ENCODE measurements around the gene APBA1.

APBA1 gene

DNA sequence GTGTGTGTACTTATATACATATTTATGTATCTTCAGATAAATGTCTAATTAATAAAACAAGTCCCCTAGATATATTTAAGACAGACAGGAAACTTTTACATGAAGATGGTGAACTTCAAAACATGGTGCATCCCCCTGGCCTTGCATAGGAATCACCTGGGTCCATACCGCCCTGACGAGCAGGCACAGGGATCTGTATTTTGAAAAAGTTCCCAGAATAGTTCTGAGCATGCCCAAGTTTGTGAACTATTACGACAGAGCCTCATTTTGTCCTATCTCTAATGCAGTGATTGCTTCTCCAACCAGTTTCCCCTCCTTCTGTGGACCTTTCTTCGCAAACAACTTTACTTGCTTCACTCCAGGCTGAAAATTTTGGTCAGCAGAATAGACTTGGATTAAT, 98.1 kb downstream of the APBA1 start:
- DNase-seq, result no peak

DNA sequence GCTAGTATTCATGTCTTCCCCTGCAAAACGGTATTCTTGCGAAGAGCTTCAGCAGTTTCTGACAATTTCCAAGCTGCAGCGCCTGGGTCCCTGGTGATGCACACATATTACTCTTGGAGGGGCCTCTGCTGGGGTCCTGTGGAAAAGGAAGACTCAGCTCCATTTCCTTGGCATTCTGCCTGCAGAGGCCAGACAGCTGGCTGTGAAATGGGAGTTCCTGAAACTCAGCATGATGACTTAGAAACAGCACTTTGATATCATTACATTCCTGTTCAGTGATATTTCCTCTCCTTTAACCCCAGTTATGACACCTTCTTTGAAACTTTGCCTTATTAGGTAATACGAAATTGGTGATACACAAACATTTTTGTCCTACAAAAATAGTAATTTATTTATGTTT, 98.5 kb downstream of the APBA1 start:
- no peak for DNase-seq

DNA sequence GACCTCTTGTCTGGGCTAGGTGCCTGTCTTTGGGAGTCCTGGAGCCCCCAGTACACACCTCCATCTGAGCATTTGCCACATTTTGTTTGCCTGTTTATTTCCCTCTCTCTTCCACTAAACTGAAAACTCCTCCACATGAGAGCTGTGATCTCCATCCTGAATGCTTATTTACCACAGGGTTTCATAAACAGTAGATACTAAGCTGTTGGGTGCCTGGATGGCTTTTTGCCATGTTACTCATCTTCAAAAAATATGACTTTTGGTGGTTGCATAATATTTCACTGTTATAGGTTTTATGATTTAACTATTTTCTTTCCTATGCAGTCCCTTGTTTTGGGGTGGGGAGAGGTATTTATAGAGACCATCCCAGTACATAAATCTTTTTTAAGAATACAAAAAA, 99.6 kb downstream of the APBA1 start:
- no peak for DNase-seq

DNA sequence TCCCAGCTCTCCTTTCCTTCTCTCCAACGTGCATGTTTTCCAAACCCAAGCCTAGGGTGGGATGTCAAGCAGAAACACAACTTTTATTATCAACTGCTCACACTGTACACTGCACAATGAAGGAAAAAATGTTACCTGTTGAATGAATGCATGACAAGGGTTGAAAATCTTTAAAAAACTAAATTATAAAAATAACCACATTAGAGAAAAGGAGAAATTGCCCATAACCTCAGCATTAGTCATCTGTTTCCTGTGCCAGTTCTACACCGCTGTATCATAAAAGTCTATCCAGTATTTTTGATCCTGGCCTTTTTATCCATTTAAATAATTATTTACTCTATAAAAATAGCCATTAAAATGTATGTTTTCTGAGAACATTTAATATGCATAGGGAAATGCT, 101.1 kb downstream of the APBA1 start:
- DNase-seq, result no peak

DNA sequence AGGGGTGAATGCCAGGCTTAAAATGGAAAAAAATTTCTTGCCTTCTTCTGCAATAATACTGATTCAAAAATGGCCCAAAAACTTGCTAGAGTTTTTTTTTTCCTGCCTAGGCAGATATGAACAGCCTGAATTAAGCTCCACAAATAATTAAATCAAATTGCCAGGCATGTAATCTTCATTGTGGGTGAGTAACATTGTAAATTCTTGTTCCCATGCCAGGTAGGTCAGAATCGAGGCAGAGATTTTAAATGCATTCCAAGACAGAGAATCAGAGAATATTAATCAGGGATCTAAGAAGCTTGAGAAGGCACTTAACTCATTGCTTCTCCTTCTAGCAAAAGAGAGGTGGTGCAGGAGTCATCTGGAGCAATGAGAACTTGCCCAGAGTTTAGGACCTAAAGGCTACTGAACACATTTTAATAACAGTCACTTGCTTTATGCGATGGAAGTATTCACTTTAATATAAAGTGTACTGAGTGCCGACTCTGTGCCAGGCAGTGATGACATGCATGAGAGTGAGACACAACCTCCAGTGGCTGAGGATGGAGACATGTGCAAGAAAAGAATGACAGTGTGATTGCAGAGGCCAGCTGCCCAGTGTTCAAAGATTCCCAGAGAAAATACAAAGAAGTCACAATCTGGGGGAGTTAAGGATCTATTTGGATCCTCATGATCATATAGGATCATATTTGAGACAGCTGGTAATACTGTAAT, 102.3 kb downstream of the APBA1 start:
- no peak for DNase-seq

DNA sequence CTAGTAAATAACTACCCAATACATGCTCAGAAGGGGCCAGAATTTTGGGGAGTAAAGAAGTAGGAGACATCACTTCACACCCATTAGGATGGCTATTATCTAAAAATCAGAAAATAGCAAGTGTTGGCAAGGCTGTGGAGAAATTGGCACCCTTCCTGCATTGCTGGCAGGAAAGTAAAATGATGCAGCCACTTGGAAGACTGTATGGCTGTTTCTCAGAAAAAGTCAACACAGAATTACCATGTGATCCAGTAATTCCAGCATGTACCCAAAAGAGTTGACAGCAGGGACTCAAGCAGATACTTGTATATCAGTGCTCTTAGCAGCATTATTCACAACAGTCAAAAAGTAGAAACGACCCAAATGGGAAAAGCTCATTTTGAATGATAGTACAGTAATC, 107.6 kb downstream of the APBA1 start:
- DNase-seq, result no peak

DNA sequence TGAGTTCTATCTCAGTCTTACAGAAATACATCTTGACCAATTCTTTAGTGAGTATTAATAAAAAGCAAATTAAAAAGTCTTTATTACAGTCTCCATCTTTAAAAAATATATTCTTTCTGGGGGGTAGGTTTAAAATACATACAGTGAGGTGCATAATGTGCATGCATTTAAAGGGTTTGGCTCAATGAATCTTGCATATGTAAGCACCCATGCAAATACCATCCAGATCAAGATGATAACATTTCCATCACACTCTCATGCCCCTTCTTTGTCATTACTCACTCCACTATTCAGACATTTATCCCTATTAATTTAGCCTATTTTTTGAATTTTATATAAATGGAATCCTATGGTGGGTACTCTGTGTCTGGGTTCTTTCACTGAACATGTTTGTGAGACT, 113.0 kb downstream of the APBA1 start:
- DNase-seq, result no peak

DNA sequence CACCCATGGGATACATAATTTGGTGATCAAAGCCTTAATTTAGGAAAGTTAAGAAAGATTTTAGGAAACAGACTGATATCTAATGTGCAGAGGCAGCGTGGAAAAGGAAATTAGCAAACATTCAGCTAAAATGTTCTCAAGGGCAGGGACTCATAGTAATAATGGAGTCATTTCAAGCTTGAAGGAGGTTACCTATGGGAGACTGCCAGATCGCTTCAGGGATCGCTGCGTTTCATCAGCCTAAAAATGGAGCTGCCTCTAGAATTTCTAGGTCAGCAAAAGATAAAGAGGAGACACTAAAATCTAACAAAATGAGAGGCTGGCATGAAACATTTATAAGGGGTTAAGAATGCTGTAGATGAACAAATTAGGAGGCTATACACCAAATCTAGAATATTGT, 115.5 kb downstream of the APBA1 start:
- DNase-seq, result no peak

DNA sequence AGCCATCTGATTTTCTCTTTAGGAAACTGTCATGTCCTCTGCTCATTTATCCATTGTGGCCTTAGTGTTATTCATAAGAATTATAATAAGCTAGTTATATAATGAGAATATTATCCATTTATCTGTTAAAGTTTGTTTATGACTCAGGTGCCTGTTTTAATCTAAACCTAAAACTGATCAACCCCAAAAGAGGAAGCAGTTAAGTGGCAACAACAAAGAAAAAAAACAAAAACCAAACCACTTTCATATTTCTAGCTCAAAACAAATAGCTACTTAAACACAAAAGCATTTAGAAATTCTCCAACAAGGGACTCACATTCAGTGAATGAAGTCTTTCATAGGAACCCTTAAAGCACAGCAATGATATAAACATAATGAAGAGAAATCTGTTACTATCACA, 116.4 kb downstream of the APBA1 start:
- no peak for DNase-seq

DNA sequence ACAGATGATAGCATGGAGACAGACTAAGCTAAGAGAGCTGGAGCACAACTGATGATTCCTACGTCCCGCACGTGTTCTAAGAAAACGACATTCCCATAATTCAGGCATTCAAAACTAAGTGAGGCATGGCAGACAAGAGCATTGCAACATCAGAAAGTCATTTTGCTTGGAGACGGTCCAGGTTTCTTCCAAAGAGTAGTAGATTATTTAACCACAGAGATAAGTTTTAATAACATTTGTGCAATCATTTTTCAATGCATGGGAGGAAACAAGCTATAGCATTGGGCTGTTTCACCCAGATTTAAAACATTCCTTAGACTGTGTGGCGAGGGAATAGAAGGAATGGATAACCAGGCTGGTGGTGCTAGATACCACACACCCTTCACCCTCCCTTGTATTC, 117.2 kb downstream of the APBA1 start:
- DNase-seq, result no peak

DNA sequence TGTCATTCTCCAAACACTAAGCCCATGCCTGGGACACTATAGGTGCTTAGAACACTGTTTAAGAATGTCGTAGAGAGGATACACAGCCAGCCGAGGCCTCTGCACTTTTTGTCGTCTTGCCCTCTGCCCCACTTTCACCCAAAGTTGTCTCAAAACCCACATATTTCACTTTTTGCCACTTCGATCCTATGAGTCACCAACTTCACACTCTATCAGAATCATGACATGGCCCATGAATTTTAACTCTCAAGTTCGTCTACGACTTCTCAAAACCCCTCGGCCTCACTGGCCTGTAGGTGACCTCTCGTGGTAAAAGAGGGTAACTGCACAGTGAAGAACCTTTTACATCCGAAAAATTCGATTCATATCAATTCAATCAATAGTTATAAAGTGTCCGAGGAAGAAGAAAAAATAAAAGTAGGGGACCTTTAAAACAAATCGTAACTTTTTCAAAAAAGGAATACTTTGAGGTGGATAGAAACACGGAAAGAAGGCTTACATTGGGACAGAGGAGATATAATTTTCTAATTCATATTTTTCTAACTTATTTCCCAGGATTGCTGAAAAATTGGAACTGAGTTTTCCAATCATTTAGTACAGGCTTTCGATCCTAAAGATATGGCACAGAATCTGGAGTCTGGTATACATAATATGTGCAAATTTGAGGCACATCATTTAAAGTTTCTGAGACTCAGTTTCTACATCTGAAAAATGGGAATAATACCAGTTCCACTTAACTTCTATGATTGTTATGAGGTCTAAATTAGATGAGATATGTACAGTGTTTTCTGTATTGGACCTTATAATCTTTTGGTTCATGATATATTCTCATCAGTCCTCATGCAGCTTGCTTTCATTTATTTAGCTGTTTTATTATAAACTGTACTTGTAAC, 122.6 kb downstream of the APBA1 start:
- DNase-seq, result peak; percentile 21 to 27

DNA sequence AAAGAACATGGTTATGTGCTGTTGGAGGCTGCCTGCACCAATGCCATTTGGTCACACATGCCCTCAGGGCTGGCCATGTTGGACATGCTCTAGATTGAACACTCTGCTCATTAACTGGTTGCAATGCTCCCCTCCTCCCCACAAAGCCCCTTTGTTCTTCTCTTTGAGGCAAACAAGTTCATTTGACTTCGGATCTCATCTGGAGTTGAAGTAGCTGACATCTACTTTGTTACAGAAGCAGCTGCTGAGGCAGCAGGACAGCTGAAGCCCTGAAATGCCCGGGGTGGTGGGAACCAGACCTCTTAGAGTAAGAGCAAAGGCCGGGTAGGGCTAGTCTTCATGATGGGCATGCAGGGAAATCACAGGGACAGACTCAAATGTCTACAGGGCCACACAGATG, 123.5 kb downstream of the APBA1 start:
- DNase-seq, result no peak

DNA sequence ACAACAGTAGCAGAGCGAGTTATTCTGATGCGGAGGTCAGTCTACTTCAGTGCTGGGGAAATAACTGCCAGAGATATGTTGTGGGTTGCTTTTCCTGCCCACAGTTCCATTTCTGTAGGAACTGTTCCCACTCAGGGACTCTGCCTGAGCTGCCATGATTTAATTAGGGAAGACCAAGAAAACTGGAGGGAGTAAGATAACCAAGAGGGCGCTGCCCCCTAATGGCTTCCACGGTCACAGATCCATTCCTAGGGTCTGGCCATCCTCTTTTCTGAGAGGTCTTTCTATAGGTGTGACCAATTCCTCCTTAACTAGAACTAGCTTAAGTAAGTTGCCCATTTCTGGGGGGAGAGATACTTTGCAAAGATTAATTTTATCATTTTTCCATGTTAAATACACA, 125.9 kb downstream of the APBA1 start:
- DNase-seq, result no peak

DNA sequence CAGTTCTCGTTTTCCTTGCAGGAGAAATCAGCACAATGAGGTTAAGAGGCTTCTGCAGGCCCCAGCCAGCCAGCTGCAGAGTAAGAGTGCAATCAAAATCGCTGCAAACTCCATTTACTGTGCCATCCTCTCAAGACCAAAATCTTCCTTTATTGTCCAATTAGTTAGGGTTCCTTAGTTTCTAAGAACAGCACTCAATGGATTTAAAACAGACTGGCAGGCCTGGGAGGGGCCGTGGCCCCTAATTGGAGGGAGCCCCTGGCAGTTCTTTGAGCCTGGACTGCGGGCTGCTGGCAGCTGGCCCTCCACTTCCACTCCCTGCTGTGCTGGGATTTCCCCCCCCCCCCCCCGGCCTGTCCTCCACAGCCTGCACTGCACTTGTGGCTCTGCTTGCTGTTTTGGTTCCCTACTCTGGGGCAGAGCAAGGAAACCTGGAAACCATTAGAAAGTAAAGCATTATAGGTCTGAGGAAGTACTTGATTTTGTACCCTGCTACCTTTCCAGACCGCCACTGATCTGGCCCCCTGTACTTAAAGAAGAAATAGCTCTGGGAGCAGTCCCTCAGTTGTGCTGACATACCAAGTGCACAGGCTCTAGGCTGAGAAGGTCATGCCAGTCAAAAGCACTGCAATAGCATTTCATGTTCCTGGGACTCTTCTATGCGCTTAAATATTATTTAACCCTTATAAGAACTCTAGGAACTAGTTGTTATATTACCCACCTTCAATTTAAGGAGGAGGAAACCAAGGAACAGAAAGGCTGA, 129.0 kb downstream of the APBA1 start:
- no peak for DNase-seq

DNA sequence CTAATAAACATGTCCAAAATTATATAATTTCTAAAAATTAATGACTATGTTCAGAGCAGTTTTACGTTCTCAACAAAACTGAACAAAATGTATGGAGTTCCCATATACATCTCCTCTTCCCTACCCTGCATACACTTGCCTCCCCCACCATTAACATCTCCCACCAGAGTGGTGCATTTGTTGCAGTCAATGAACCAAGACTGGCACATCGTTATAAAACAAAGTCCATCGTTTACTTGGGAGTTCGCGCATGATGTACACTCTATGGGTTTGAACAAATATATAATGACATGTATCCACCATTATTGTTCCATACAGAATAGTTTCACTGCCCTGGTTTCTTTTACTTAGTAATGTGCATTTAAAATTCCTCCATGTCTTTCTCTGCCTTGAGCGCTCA, 130.1 kb downstream of the APBA1 start:
- no peak for DNase-seq

DNA sequence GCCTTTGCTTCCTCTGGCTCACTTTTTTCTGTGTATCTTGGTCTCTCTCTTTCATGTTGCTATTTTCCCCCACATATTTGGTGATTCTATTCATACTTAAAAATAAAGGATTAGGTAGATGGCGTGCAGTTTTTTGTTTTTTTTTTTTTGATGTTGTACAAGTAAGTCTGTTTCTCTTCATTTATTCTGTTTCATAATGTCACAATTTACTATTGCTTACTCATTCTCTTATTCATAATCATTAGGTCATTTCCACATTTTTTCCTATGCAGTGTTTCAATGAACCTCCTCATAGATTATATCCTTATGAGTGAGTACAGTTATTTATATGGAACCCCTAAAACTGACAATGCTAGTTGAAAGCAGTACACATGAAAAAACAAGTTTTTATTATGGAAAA, 136.3 kb downstream of the APBA1 start:
- DNase-seq, result no peak

DNA sequence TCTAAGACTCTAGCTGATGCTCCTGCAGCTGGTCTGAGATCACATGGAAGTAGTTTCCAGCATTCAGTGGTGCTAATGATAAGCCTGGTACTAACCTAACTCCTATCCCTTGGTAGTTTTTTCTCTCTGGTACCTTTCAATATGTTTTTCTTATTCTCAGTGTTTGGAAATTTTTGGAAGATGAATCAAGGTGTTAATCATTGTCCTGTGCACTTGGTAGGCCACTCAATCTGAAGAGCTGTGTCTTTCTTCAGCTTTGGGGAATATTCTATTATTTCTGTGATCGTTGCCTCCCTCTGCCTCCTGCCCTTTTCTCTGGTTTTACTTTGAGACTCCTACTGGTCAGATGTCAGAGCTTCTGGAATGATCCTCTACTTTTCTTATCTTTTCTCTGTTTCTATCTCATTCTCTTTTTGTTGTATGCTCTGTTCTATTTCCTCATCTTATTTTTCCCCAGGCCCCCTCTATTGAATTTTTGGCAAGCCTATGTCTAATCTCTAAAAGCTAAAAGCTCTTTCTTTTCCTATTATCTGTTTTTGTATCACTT, 136.8 kb downstream of the APBA1 start:
- DNase-seq, result no peak

DNA sequence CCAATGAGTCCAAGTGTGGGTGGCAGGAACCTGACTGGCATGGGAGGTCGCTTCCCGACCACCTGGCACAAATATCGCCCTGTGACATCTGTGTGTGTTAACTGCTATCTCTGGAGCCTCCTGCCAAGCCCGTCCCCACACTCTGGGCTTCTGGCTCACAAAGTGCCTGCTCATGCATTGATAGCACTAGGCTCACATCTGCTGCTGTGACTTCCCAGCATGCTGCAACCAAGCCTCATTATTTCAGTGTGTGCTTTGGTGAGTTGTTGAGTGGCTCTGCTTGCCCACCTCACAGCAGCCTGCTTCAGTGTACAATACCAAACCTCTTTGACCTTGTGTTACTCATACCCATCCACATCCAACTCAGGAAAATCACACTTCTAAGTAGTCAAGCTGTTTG, 139.8 kb downstream of the APBA1 start:
- DNase-seq, result no peak

DNA sequence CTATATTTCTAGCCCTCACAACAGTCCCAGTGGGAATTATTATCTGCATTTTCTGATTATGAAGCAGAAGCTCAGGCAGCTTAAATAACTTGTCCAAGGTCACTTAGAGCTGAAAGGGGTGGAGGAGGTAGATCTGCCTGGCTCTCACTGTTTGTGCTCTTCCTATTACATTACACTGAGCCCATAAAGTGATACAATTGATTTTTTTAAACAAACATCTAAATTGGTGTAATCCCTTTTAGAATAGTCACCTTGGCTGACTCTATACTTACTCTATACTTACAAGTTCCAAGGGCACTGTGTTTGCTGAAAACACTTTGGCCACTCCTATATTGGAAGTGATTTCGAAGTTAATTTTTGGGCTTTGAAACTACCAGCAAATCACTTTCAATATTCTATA, 144.7 kb downstream of the APBA1 start:
- DNase-seq, result no peak

DNA sequence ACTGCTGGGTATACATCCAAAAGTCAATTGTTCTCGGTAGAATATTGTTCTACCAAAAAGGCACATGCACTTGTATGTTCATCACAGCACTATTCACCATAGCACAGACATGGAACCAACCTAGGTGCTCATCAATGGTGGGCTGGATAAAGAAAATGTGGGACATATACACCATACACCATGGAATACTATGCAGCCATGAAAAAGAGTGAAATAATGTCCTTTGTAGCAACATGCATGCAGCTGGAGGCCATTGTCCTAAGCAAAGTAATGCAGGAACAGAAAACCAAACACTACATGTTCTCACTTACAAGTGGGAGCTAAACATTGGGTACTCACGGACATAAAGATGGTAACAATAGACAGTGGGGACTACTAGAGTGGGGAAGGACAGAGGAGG, 145.5 kb downstream of the APBA1 start:
- no peak for DNase-seq

DNA sequence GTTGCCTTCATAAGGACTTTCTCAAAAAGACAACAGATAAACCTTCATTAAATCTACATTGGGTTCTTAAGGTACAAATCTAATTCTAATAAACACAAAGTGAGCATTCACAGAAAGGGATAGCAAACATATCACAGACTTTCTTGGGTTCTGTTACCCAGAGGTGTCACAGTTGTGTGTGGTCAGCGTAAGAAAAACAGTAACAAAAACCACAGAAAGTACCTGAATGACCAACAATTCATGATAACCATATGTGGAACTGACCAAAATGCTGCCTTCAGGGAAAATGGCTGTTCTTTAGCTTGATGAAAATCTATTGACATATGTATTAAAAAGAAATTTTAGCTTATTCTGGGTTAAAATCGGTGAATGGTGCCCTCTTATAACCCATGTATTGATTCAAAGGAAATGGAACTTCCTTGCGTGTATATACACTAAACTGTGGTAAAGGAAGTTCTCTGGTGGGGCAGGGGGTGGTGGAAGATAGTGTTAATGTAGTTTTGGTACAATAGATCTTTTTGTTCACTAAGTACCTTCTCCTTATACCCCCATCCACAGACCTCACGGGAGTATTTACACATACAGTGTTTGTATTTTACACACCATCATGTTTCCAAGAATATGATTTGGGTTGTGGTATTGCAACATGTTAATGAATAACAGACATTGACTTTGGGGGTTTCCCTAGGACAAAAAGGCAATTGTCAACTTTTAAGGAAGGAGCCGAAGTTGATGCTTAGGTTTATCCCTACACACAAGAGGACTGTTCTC, 152.5 kb downstream of the APBA1 start:
- no peak for DNase-seq
